HG03565 (cell line): ENCODE results near the gene COL18A1.
"Not testable (repeated sequence)": the region's sequence is repeated elsewhere in the genome, so short reads cannot be mapped to it uniquely, and the experiment has no call there.

Source experiments
- ATAC-seq: cut with Tn5 transposase; IDR thresholded peaks from one replicate; pipeline ENCODE4 v1.9.1; 2021; ENCODE audit warnings: mild to moderate bottlenecking, moderate library complexity; ENCODE audit not compliant: unreplicated experiment

Gene COL18A1

DNA sequence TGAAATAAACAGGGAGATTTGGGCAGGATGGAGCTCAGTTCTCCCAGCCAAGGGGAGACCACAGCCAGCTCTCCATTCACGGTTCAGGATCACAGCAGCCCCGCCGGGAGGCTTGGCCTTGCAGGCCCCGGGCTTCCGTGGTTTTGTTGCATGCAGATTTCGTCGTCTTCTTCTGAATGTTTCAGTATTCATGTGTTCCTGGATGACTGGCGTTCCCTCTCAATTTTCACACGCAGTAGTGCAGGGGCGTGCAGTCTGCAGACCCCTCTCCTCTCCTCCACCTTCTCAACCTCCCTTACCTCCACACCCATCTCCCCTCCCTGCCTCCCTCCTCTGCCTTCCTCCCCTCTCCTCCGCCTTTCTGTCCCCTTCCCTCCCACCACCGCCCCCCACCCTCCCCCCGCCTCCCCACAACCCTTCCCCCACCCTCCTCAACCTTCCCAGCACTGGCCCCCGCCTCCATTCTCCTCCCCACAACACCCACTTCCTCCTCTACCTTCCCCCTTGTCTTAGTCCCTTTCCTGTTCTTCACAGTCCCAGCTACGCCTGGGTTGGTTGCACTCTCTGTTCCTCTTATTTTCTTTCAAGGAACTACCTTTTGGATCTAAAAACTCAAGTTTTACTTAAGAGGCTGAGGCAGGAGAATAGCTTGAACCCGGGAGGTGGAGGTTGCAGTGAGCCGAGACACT is 145.7 kb downstream of the COL18A1 start:
- ATAC-seq: no peak

DNA sequence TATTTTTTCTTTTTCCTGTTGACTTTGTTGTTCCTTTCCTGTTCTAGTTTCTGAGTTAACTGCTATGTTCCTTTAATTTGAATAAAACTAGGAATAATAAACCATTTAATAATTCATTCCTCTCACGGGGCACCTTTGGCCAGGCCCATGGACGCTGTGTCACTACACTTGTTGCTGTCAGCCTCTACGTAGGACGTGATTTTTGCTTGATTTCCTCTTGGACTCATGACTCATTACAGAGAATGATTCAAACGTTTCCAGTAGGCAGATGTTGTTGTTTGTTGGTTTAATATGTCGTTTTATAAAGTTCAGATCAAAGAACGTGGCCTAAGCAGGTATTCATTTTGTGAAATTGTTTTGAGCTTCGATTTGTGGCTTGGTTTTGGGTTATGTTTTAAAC is 146.4 kb downstream of the COL18A1 start:
- ATAC-seq: no peak

DNA sequence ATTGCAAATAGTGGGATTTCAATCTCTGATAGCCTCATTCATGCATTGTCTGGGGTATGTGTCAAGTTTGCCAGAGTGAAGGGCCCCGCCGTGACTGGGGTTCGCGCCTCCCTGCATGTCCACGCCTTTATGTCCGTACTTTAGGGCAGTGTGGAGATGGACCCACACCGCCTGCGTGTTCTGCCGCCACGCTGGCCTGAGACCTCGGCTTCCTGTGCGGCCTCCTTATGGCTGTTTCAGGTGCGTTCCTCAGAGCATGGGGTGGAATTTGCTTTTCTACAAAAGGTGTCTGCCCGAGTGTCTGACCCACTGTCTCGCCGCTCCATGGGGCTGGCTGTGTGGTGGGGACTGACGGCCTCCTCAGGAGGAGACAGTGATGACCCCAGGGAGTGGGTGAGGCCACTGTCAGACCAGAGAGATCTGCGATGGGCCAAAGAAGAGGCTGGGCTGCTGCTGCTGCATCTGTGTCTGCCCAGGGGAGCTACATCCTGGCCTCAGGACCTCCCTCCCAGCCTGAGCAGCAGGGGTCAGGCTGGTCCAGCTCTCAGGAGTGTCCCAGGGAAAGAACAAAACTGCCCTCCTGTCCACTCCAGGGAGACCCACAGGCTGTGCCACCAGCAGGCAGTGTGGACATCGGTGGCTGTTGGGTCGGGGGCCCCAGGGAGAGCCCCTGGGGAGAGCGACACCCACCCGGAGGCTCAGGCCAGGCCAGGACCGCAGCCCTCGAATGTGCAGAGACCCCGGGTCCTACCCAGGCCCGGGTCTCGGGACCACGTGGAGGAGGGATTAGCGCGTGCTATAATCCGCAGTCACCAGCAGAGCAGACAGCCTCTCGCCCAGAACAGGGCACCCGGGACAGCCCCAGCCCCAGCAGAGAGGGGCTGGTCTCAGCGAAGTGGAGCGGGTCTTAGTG is 147.1 kb downstream of the COL18A1 start:
- no peak for ATAC-seq

DNA sequence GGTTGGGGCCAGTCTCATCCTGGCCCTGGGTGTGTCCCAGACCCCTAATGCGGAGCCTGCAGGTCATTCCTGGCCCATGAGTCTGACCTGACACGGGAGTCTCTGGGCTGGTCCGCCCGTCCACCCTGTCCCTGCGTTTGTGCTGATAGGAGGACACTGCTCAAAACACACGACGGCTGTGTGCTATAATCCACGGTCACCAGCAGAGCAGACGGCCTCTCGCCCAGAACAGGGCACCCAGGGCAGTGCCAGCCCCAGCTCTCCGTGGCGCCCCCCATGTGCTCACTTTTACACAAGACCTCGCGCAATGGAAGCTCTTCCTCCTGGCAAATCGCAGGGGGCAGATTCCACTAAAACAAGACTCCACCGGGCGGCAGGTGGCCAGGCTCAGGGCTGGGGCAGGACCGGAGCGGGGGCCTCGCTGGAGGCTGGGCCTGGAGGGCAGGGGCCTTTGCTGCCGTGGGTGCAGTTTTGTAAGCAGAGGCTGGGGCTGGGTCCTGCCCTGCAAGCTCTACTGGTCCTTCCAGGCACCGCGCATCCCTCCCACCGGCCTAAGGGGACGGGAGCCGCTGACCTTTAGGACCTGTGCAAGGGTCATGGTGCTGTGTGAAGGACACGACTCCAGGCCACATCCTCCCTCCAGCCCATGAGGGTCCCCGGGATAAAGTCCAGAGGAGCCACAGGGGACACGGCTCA is 147.9 kb downstream of the COL18A1 start:
- ATAC-seq: no peak

DNA sequence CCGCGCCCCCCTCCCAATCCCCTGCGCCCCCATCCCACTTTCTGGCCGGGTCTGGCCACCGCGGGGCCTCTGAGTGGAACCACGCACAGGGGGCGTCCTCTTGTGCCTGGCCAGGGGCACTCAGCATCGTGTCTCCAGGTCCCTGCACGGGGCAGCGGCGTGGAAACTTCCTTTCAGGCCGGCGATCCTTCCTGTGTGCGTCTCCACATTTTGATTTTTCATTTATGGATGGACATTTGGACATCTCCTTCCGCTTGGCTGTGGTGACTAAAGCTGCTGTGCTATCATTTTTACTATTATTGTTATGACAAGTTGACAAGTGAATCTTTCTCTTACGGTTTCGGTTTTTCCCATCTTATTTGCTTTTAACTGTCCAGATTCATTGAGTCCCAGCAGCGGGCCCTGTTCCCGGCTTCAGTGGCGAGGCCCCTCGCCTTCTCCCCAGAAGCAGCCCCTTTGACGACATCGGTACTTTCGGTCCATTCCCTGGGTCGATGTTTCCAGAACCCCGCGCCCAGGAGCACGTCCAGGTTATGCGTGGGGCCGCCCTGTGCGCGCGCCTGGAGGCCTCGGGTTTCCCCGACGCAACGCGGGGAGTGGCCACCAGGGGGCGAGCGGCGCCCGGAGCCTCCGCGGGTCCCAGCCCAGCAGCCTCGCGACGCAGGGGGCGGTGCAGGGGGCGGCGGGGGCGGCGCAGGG is 149.7 kb downstream of the COL18A1 start:
- no peak for ATAC-seq

DNA sequence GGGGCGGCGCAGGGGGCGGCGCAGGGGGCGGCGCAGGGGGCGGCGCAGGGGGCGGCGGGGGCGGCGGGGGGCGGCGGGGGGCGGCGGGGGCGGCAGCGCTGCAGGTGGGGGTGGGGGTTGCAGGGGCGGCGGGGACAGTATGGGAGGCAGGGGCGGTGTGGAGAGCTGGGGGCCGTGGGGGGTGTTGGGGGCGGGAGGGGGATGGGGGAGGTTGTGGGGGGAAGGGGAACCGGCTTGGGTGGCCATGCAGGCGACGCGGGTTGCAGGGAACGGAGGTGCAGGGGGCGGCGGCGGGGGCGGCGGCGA is 150.2 kb downstream of the COL18A1 start:
- no peak for ATAC-seq

DNA sequence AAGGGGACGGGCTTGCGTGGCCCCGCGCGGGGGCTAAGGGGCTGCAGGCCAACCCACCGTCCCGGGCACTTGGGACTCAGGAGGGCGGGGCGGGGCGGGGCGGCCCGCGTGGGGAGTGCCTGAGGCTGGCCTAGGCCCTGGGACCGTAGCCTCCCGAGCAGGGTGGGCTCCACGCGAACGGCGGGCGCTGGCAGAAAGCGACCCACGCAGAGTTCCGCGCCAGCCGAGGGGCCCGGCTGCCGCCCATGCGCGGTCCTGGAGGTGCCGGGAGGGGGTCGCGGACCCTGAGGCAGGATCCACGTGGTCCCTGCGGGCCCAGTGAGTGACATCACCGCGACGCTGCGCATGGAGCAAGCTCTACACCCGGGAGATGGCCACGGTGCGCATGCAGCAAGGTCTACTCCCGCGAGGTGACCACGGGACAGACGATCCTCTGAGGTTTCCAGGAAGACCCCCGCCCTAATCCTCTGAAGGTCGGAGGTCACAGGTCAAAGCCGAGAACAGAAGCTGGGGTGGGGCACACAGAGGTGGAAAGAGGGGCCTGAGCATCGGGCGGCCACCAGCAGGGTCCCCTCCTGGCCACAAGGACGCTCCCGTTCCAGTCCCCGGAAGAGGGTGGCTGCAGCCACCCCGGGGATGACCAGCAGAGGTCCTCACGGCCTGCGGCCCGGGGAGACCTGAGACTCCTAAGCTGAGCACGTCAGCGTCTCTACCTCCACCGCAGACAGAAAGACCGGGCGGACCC is 150.8 kb downstream of the COL18A1 start:
- ATAC-seq: no peak

DNA sequence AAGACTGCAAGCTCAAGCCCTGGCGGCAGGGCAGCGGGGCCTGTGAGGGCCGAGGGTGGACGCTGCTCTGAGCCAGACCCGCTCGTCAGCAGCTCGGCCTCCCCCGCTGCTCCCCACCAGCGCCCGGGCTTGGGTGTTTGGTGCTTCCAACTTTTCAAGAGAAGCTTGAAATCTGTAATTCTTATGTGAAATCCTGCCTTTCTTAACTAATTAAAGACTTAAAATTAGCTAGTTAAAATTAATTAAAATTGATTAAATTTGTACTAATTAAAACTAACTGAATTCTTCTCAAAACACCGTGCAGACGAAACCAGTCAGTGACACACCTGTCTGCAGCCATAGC is 151.3 kb downstream of the COL18A1 start:
- ATAC-seq: no peak

DNA sequence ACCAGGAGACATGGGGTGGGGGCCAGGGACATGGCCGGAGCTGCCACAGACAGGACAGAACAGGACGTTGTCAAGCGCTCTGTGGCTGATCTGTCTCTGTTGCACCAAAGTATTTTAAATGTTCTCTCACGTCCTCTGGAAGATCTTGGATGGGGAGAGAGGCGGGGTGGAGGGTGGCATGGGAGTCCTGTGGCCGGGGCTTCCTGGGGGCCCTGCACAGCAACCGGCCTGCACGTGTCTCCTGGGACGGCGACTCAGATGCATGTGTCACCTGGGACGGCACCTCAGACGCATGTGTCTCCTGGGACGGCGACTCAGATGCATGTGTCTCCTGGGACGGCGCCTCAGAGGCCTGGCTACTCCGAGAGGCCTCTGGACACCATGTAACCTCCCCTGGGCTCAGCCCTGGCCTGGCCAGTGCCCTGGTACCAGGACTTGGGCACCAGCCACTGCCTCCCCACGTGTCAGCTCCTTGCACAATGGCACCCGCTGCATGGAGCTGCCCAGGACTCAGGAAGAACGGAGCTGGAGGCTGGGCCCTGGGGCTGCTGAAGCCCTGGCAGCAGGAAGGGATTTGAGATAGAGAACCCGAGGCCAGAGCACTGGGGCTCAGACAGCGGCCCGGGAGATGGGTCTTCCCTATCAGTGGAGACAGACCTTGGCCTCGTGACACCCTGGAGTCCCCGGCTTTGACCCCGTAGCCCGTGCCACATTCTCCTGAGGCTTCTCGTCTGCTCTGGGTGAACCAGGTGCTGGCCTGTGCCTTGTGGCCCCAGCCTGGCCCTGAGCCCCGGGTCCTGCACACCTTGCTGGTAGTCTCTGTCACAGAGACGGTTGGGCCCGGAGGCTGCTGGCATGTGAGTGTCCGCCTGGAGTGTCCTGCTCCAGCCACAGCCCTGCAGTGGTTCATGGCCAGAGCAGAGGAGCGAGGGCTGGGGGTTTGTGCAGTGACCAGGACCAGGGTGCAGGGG is 152.0 kb downstream of the COL18A1 start:
- ATAC-seq: no peak

DNA sequence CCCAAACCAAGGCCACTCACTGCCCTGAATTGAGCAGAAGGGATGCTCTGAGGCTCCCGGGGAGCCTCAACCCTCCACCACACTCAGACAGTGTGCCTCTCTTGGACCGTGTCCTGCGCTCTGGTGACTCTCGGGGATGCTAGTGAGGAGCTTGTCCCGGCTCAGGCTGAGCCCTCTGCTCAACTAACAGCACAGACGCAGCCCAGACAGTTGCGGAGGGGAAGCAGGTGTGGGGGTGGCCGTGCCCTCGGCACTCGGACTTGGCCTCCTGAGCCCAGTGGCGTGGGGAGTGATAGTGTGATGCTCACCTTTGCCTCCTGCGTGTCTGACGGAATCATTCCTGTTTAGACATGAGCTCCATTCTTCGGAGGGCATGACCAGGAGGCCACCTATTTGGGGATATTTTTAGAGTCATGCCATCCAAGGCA is 152.7 kb downstream of the COL18A1 start:
- ATAC-seq: no peak

DNA sequence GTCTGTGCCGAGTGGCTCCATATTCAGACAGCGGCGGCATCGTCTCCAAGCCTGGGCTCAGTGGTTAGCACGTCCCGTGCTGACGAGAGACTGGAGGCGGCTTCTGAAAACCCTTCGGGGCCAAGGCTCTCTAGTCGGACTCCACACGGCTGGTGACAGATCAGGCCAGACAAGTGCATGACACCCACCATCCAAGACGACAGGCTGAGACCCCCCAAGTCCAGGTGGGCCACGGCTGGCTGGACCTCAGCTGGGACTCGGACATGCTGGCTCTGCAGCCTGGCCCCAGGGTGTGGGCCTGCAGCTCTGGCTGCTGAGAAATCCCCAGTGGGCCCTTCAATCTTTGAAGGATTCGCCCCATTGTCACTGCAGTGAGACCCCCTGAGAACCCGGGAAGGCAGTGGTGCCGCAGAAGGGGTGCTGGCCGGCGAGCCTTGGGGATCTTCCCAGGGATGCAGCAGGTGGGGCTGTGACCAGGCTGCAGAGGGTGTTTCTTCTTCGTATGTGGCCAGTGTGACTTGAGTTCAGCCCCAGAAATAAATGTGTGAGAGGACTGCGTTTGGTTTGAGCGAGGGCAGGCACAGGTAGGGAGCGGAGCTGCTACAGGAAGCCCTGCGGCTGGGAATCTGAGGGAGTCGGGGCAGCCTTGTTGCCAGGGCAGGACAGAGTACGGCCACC is 153.2 kb downstream of the COL18A1 start:
- no peak for ATAC-seq

DNA sequence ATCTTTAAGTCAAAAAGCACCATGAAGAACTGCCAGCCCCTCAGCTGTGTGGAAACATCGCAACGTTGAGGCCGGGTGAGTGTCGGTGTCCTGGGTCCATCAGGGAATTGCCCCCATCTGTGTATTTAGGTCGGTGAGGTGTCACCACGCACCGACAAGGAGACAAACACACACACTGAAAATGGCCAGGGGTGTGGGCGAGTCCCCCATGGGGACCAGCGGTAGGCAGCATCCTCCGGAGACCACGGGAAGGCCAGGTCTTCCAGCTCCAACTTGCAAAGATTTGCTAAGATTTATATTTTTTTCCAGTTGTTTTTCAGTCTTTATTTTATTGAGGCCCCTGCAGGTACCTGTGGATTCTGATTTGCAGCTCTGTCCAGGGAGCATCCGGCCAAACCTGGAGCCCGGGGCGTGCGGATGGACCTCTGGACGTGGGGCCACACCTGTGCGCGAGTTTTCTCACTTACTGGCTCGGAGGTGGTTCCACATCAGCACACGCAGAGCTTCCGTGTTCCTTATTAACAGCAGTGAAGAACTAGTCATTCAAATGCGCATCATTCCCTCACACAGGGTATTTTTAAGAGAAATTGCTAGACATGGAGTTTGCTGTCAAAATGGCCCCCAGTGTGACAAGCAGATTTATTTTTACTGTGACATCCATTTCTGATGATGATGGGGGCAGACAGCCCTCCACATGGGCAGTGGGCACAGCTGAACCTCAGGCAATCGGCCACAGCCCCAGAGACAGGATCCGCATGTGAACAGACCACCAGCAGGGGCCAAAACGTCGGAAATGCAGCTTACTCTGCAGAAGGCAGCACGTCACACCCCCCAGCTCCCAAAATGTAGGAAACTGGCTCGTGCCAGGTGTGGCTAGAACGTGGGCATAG is 154.5 kb downstream of the COL18A1 start:
- ATAC-seq: no peak

DNA sequence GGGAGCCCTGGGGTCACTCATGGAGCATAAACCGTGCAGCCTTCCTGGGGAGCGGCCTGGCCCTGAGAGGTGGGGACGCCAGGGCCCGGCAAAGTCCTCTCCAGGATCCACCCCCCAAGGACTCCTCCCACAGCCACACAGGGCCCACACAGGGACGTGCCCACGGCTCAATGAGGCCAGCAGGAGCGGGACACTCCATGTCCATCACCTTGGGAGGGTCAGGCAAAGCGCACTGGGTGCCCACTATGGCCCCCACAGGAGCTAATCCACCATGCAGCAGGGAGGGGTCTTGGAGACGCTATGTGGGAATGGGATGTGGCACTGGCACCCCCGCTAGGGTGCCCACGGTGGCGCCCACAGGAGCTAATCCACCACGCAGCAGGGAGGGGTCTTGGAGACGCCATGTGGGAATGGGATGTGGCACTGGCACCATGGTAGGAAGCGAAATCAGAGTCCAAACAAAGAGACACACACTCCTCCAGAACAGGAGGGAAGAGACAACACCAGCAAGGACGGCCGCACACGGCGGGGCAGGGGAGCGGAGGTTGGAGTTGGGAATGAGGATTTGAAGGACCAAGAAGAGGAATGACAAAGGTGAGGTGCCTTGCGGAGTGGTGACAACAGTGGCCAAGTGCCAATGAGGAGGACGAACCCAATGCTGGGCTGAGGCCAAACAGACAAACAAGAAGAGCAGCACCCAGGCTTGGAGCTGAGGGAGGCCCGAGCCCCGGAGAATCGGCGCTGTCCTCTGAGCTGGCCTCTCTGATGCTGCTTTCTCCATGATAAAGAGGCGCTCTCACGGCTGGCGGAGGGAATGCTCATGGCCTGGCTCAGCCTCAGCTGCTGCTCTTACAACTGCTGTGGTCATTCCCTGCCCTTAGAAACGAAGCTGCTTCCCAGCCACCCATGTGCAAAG is 155.4 kb downstream of the COL18A1 start:
- no peak for ATAC-seq

DNA sequence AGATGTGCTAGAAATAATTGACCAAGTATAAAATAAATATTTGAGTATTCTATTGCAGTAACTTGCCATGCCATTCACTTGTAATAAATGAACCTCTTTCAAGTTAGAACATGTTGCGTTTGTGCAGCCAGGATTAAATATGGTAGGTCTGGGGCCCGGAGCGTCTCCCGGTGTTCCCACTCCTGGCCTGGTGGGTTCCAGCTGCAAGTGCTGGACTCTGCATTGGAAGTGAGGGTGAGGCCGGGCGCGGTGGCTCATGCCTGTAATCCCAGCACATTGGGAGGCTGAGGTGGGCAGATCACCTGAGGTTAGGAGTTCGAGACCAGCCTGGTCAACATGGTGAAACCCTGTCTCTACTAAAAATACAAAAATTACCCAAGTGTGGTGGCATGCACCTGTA is 156.3 kb downstream of the COL18A1 start:
- ATAC-seq: not testable (repeated sequence)

DNA sequence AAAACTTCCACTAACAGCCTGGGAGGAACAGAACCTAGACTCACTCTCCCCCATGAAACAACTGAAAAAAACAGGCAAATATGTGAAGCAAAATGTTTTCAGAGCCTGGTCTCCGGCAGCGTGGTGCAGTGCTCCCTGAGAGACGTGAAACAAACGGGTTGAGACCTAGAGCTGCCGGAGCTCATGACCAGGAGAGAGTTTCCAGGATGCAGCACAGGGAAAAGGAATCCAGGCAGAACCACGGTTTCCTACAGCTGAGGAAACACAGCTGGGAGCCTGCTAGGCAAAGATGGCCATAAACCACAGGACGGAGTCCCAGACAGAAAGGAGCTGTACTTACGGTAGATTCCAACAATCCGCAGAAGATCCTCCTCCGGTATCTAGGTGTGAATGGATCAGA is 157.4 kb downstream of the COL18A1 start:
- no peak for ATAC-seq

DNA sequence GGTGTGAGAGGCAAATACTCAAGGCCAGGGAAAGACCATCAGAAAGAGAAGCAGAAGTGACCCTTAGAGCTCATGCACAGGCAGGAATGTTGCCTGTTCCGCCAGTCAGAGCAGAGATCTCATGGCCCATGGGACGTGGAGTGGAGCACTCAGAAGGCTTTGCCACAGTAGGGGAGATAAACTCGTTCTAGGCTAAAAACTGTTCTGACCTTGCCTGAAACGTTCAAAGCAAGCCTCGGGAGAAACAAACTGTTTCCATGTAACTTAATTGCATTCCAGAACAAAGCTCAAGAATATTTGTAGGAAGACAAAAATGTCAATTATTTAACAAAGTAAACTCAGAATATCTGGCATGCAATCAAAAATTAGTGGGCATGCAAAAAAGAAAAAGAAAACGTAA is 158.0 kb downstream of the COL18A1 start:
- no peak for ATAC-seq
